A204.1 (cell line): ENCODE data around the gene SMIM21.

Source experiments
- FAIRE-seq: peaks from 2 replicates; lab custom pipeline; 2012; peaks lifted over from hg19 to GRCh38; lab: Jason Lieb, UNC

The SMIM21 gene

DNA sequence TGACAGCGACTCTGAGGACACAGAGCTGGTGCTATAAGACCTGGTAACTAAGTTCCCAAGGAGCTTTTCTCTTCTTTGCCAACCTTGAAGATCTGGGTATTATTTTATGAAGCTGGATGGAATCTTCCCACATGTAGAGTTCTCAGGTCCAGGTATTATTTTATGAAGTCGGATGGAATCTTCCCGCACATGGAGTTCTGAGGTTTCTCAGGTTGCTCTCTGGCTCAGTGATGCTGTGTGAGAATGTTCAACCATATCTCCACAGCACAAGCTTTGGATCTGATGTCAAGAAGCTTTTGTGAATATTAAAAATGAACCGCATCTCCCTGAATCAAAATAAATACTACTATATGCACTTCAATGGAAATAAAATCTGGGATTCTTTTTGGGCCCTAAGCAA, at the start of gene SMIM21:
Gene SMIM21 (minus strand): TSS at position 101 of the 400 bp plus-strand sequence. CDS start 140 bp downstream, outside the sequence.
- no peak for FAIRE-seq

GRCh38 chr18:75475228-75475627, 47.7 kb upstream of the SMIM21 start:
- no peak for FAIRE-seq

DNA sequence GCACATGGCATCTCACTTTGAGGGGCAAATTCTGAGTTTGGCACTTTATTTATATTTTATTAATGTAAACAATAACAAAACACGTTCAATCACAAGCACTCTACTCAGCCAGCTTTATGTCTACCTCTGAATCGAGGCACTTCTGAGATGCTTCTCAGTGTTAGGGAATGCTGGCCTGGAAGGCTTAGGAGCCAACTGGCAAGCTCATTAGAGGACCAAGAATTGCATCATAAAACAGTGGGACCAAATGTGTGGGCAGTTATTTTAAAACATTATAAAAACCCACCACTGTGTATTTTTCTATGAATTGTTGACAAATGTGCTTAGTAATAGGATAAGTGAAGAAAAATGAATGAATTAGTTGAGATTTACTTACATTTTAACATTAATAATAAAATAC, 46.8 kb upstream of the SMIM21 start:
- no peak for FAIRE-seq

DNA sequence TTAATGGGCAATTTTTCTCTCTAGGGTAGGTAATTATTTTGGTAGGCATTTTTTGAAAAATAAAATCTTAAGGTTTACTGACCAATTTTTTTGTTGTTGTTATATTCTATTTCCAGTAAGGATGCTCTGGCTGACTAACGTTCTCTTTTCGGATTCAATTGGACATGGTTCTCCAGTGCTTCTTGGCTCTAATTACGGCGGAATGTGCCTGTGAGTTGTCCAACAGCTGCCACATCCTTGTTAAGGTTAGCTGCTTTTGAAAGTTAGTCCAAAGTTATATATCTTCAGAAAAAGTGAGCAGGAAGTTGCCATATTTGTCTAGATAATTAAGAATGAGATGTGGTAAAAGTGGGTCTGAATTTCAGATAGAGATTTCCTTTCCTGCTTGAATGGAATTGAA, 45.8 kb upstream of the SMIM21 start:
- FAIRE-seq, result no peak

- FAIRE-seq, result no peak
Observed at GRCh38 chr18:75472906-75473305, 45.4 kb upstream of the SMIM21 start.

- FAIRE-seq, result no peak
Observed at GRCh38 chr18:75472396-75472795, 44.9 kb upstream of the SMIM21 start.

DNA sequence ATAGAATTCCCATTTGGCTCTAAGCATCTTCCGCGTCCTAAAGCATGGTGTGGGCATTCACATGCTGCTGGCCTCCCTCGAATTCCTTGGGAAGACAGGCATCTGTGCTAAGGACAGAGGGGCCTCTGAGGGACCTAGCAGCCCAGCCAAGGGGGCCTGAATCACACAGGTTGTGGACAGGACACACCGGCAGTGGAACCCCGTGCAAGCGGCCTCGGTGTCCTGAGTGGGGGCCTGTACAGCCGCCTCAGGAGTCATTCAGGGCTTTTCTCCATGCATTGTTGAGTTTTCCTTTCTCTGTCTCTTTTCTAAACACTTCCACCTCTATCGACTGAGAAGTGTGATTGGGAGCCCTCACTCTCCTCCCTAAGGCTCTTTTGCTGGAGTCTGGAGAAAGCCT, 44.3 kb upstream of the SMIM21 start:
- no peak for FAIRE-seq

- no peak for FAIRE-seq
Observed at GRCh38 chr18:75467851-75468250, 40.3 kb upstream of the SMIM21 start.

- no peak for FAIRE-seq
Observed at GRCh38 chr18:75467281-75467795, 39.8 kb upstream of the SMIM21 start.

GRCh38 chr18:75464356-75464755, 36.9 kb upstream of the SMIM21 start:
- FAIRE-seq, result no peak

GRCh38 chr18:75462178-75462832, 34.8 kb upstream of the SMIM21 start:
- FAIRE-seq, result no peak

GRCh38 chr18:75456199-75456631, 28.7 kb upstream of the SMIM21 start:
- FAIRE-seq, result no peak

GRCh38 chr18:75455249-75456198, 28.0 kb upstream of the SMIM21 start:
- FAIRE-seq, result no peak

- FAIRE-seq, result no peak
Observed at GRCh38 chr18:75454022-75454795, 26.7 kb upstream of the SMIM21 start.

GRCh38 chr18:75450906-75451305, 23.4 kb upstream of the SMIM21 start:
- FAIRE-seq, result no peak

- no peak for FAIRE-seq
Observed at GRCh38 chr18:75441896-75442295, 14.4 kb upstream of the SMIM21 start.

GRCh38 chr18:75439348-75439747, 11.8 kb upstream of the SMIM21 start:
- FAIRE-seq, result no peak

GRCh38 chr18:75438891-75439290, 11.4 kb upstream of the SMIM21 start:
- no peak for FAIRE-seq

DNA sequence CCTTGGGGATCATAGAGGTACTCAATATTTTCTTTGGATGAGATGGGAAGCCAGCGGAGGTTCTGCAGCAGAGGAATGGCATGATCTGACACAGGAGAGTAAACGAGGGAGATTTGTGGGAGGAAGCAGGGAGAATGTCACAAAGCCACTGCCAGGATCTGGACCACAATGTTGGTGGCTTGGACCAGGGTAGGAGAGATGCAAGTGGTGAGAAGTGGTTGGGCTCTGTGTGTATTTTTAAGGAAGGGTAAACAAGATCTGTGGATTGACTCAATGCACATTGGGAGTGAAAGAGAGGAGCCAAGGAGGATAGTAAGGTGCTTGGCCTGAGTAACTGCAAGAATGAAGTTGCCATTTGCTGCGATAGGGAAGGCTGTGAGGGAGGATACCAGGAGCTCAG, 10.5 kb upstream of the SMIM21 start:
- FAIRE-seq, result no peak

DNA sequence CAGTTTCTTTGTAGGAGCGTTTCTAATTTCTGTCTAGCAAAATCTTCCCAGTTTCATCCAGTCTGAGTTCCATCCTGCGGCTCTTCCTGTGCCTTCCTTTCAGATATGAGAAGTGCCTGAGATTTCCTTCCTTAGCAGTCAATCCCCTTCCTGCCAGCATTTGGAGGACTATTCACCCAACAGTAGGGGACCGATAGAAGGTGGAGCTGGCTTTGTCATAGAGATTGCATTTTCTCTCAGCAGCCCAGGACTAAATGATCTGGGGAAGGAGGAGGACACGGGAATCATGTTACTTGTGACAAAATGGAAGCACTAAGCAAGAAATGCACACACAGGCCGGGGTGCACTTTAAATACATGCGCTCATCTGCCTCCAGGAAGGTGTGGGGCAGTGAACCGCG, 5.6 kb upstream of the SMIM21 start:
- no peak for FAIRE-seq

GRCh38 chr18:75429975-75430374, 2.5 kb upstream of the SMIM21 start:
- no peak for FAIRE-seq

GRCh38 chr18:75428490-75428889, 987 bp upstream of the SMIM21 start:
- no peak for FAIRE-seq
